ENCODE measurements around the gene SYNE2. TPM values are rescaled to one million over a fixed set of nuclear protein-coding genes. Genes with fewer than 3 reads are reported as not detected.

Gene SYNE2
- total RNA-seq, 1 experiment from 2014 or later = 25.9 TPM

GRCh38 chr14:63852271-63852816 is 460 bp upstream of the SYNE2 start:
- Histone ChIP-seq H3K4me1 (ENCODE audit: low read length) (peaks cover 18% of the 10 kb centered on the region), H3K36me3 (ENCODE audit: insufficient read depth, low read length) (no peaks in the 10 kb centered on the region), H3K9me2 (replicated peaks; ENCODE audit: insufficient read depth, low read length) (no peaks in the 10 kb centered on the region), H4K20me1 (ENCODE audit: insufficient read depth, low read depth, low read length) (peaks cover 6% of the 10 kb centered on the region; the same call in 1 of the 2 replicates), H3K9ac (ENCODE audit: low read length) (peak overlapping the region; percentile 75), H3K4me3 (ENCODE audit: low read length) (peak overlapping the region; percentile 72), H3K4me2 (ENCODE audit: low read depth, low read length, poor library complexity, severe bottlenecking) (peak overlapping the region; percentile 92), H3K9me3 (ENCODE audit: low read length) (no peaks in the 10 kb centered on the region), H3K79me2 (ENCODE audit: low read length) (no peaks in the 10 kb centered on the region), H2AFZ (ENCODE audit: low read length) (peak overlapping the region; percentile 97), H3K27me3 (ENCODE audit: low read length) (peaks cover 3% of the 10 kb centered on the region; the same call in 1 of the 2 replicates), H3K27ac (ENCODE audit: low read length) (no peak overlapping the region)
- DNase-seq = peak; percentile 52

GRCh38 chr14:63853831-63854293 is 1.1 kb downstream of the SYNE2 start:
- Histone ChIP-seq H3K4me1 (ENCODE audit: low read length) (peaks cover 21% of the 10 kb centered on the region), H3K9ac (ENCODE audit: low read length) (peak overlapping the region; percentile 75), H3K27ac (ENCODE audit: low read length) (no peak overlapping the region), H3K27me3 (ENCODE audit: low read length) (no peaks in the 10 kb centered on the region; the same call in 1 of the 2 replicates), H3K9me3 (ENCODE audit: low read length) (no peaks in the 10 kb centered on the region), H3K36me3 (ENCODE audit: insufficient read depth, low read length) (no peaks in the 10 kb centered on the region), H2AFZ (ENCODE audit: low read length) (peak overlapping the region; percentile 87), H3K79me2 (ENCODE audit: low read length) (no peaks in the 10 kb centered on the region), H3K9me2 (replicated peaks; ENCODE audit: insufficient read depth, low read length) (no peaks in the 10 kb centered on the region), H4K20me1 (ENCODE audit: insufficient read depth, low read depth, low read length) (peaks cover 6% of the 10 kb centered on the region; the same call in 1 of the 2 replicates), H3K4me3 (ENCODE audit: low read length) (peak overlapping the region; percentile 72), H3K4me2 (ENCODE audit: low read depth, low read length, poor library complexity, severe bottlenecking) (peak overlapping the region; percentile 92)
- DNase-seq = peak; percentile 58

GRCh38 chr14:63854330-63854729 is 1.5 kb downstream of the SYNE2 start:
- H3K36me3 ChIP-seq (ENCODE audit: insufficient read depth, low read length) = no peaks in the 10 kb centered on the region
- no peaks in the 10 kb centered on the region for H3K9me2 ChIP-seq (replicated peaks; ENCODE audit: insufficient read depth, low read length)
- peak overlapping the region; percentile 92 for H3K4me2 ChIP-seq (ENCODE audit: low read depth, low read length, poor library complexity, severe bottlenecking)
- H4K20me1 ChIP-seq (ENCODE audit: insufficient read depth, low read depth, low read length) = peaks cover 6% of the 10 kb centered on the region; the same call in 1 of the 2 replicates
- H3K4me1 ChIP-seq (ENCODE audit: low read length) = peaks cover 21% of the 10 kb centered on the region
- H3K9ac ChIP-seq (ENCODE audit: low read length) = peak overlapping the region; percentile 75
- peak overlapping the region; percentile 72 for H3K4me3 ChIP-seq (ENCODE audit: low read length)
- no peak overlapping the region for H3K27ac ChIP-seq (ENCODE audit: low read length)
- no peaks in the 10 kb centered on the region for H3K9me3 ChIP-seq (ENCODE audit: low read length)
- H3K27me3 ChIP-seq (ENCODE audit: low read length) = no peaks in the 10 kb centered on the region; the same call in 1 of the 2 replicates
- H2AFZ ChIP-seq (ENCODE audit: low read length) = peak overlapping the region; percentile 87; the same call in 1 of the 2 replicates
- no peak for DNase-seq
- H3K79me2 ChIP-seq (ENCODE audit: low read length) = no peaks in the 10 kb centered on the region

DNA sequence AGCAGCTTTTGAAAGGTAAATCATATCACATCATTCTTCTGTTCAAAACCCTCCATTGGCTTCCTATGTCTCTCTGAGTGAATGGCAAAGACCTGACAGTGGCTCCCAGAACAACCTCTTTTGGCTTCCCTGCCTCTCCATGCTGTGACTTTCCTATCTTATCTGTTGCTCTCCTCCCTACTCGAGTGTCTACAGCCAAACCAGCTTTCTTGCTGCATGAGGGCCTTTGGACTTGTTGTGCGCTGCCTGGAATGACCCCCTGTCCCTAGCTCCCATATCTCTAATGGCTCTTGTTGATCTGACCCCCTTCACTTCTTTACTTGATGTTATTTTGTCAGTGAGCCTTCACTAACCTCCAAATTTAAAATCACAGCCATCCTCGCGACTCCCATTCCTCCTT is 2.5 kb downstream of the SYNE2 start:
- no peak overlapping the region for H3K4me3 ChIP-seq (ENCODE audit: low read length)
- H3K36me3 ChIP-seq (ENCODE audit: insufficient read depth, low read length) = no peaks in the 10 kb centered on the region
- no peak overlapping the region for H3K4me2 ChIP-seq (ENCODE audit: low read depth, low read length, poor library complexity, severe bottlenecking)
- H3K27ac ChIP-seq (ENCODE audit: low read length) = no peak overlapping the region
- peaks cover 6% of the 10 kb centered on the region; the same call in 1 of the 2 replicates for H4K20me1 ChIP-seq (ENCODE audit: insufficient read depth, low read depth, low read length)
- H3K9me3 ChIP-seq (ENCODE audit: low read length) = no peaks in the 10 kb centered on the region
- H3K27me3 ChIP-seq (ENCODE audit: low read length) = no peaks in the 10 kb centered on the region; the same call in 1 of the 2 replicates
- no peak overlapping the region for H3K9ac ChIP-seq (ENCODE audit: low read length)
- no peaks in the 10 kb centered on the region for H3K9me2 ChIP-seq (replicated peaks; ENCODE audit: insufficient read depth, low read length)
- H2AFZ ChIP-seq (ENCODE audit: low read length) = no peak overlapping the region
- no peaks in the 10 kb centered on the region for H3K79me2 ChIP-seq (ENCODE audit: low read length)
- DNase-seq = no peak
- H3K4me1 ChIP-seq (ENCODE audit: low read length) = peaks cover 21% of the 10 kb centered on the region

GRCh38 chr14:63857466-63858030 is 4.7 kb downstream of the SYNE2 start:
- H3K4me3 ChIP-seq (ENCODE audit: low read length) = no peak overlapping the region
- no peak overlapping the region for H3K9ac ChIP-seq (ENCODE audit: low read length)
- H2AFZ ChIP-seq (ENCODE audit: low read length) = no peak overlapping the region
- no peaks in the 10 kb centered on the region for H3K9me3 ChIP-seq (ENCODE audit: low read length)
- no peaks in the 10 kb centered on the region; the same call in 1 of the 2 replicates for H3K27me3 ChIP-seq (ENCODE audit: low read length)
- no peak for DNase-seq
- H3K9me2 ChIP-seq (replicated peaks; ENCODE audit: insufficient read depth, low read length) = no peaks in the 10 kb centered on the region
- no peaks in the 10 kb centered on the region for H3K36me3 ChIP-seq (ENCODE audit: insufficient read depth, low read length)
- peaks cover 6% of the 10 kb centered on the region; the same call in 1 of the 2 replicates for H4K20me1 ChIP-seq (ENCODE audit: insufficient read depth, low read depth, low read length)
- H3K4me1 ChIP-seq (ENCODE audit: low read length) = peaks cover 20% of the 10 kb centered on the region
- H3K4me2 ChIP-seq (ENCODE audit: low read depth, low read length, poor library complexity, severe bottlenecking) = no peak overlapping the region
- no peak overlapping the region for H3K27ac ChIP-seq (ENCODE audit: low read length)
- no peaks in the 10 kb centered on the region for H3K79me2 ChIP-seq (ENCODE audit: low read length)

GRCh38 chr14:63860146-63860545 is 7.3 kb downstream of the SYNE2 start:
- Histone ChIP-seq H3K9me3 (ENCODE audit: low read length) (no peaks in the 10 kb centered on the region), H3K4me2 (ENCODE audit: low read depth, low read length, poor library complexity, severe bottlenecking) (no peak overlapping the region), H3K27me3 (ENCODE audit: low read length) (no peaks in the 10 kb centered on the region; the same call in 1 of the 2 replicates), H3K4me3 (ENCODE audit: low read length) (no peak overlapping the region), H2AFZ (ENCODE audit: low read length) (no peak overlapping the region), H3K79me2 (ENCODE audit: low read length) (no peaks in the 10 kb centered on the region), H3K9ac (ENCODE audit: low read length) (no peak overlapping the region), H3K4me1 (ENCODE audit: low read length) (peaks cover 17% of the 10 kb centered on the region), H4K20me1 (ENCODE audit: insufficient read depth, low read depth, low read length) (peaks cover 4% of the 10 kb centered on the region; the same call in 1 of the 2 replicates), H3K36me3 (ENCODE audit: insufficient read depth, low read length) (no peaks in the 10 kb centered on the region), H3K27ac (ENCODE audit: low read length) (no peak overlapping the region), H3K9me2 (replicated peaks; ENCODE audit: insufficient read depth, low read length) (no peaks in the 10 kb centered on the region)
- DNase-seq = no peak

- DNase-seq = no peak
- no peak overlapping the region for H2AFZ ChIP-seq (ENCODE audit: low read length)
- H3K4me2 ChIP-seq (ENCODE audit: low read depth, low read length, poor library complexity, severe bottlenecking) = peak overlapping the region; percentile 10
- no peak overlapping the region for H3K27ac ChIP-seq (ENCODE audit: low read length)
- H3K4me3 ChIP-seq (ENCODE audit: low read length) = no peak overlapping the region
- no peaks in the 10 kb centered on the region for H3K36me3 ChIP-seq (ENCODE audit: insufficient read depth, low read length)
- no peaks in the 10 kb centered on the region for H3K9me3 ChIP-seq (ENCODE audit: low read length)
- H3K9ac ChIP-seq (ENCODE audit: low read length) = no peak overlapping the region
- H4K20me1 ChIP-seq (ENCODE audit: insufficient read depth, low read depth, low read length) = no peaks in the 10 kb centered on the region
- H3K9me2 ChIP-seq (replicated peaks; ENCODE audit: insufficient read depth, low read length) = no peaks in the 10 kb centered on the region
- H3K4me1 ChIP-seq (ENCODE audit: low read length) = peaks cover 20% of the 10 kb centered on the region
- H3K27me3 ChIP-seq (ENCODE audit: low read length) = no peaks in the 10 kb centered on the region
- H3K79me2 ChIP-seq (ENCODE audit: low read length) = no peaks in the 10 kb centered on the region
Observed at GRCh38 chr14:63862163-63862562, 9.4 kb downstream of the SYNE2 start.

- Histone ChIP-seq H3K4me3 (ENCODE audit: low read length) (no peak overlapping the region), H3K9me2 (replicated peaks; ENCODE audit: insufficient read depth, low read length) (no peaks in the 10 kb centered on the region), H3K79me2 (ENCODE audit: low read length) (no peaks in the 10 kb centered on the region), H2AFZ (ENCODE audit: low read length) (no peak overlapping the region), H3K27ac (ENCODE audit: low read length) (no peak overlapping the region), H3K36me3 (ENCODE audit: insufficient read depth, low read length) (no peaks in the 10 kb centered on the region), H3K9me3 (ENCODE audit: low read length) (no peaks in the 10 kb centered on the region), H3K4me2 (ENCODE audit: low read depth, low read length, poor library complexity, severe bottlenecking) (no peak overlapping the region), H3K27me3 (ENCODE audit: low read length) (no peaks in the 10 kb centered on the region), H3K4me1 (ENCODE audit: low read length) (peaks cover 20% of the 10 kb centered on the region), H4K20me1 (ENCODE audit: insufficient read depth, low read depth, low read length) (no peaks in the 10 kb centered on the region), H3K9ac (ENCODE audit: low read length) (no peak overlapping the region)
- no peak for DNase-seq
Observed at GRCh38 chr14:63863004-63863403, 10.2 kb downstream of the SYNE2 start.
